GM12891 (cell line): ENCODE measurements around the gene LAMP2.

ENCODE experiments used
- PAX5 ChIP-seq: IDR thresholded peaks from 2 replicates; pipeline ENCODE4 v1.6.1; 2011; ENCODE audit warnings: low read length, moderate library complexity, mild to moderate bottlenecking; ENCODE audit not compliant: insufficient read depth, severe bottlenecking
- POLR2A ChIP-seq: IDR thresholded peaks from 2 replicates; pipeline ENCODE4 v1.6.1; 2011; ENCODE audit warnings: low read depth, low read length, control low read depth
- POLR2AphosphoS5 ChIP-seq: IDR thresholded peaks from 2 replicates; pipeline ENCODE4 v1.6.1; 2011; ENCODE audit warnings: low read depth, low read length, control low read depth
- SPI1 ChIP-seq: IDR thresholded peaks from 2 replicates; pipeline ENCODE4 v1.6.1; 2011; ENCODE audit warnings: low read depth, low read length, control low read depth
- TAF1 ChIP-seq: IDR thresholded peaks from 2 replicates; pipeline ENCODE4 v1.6.1; 2011; ENCODE audit warnings: low read depth, low read length, control low read depth

DNA sequence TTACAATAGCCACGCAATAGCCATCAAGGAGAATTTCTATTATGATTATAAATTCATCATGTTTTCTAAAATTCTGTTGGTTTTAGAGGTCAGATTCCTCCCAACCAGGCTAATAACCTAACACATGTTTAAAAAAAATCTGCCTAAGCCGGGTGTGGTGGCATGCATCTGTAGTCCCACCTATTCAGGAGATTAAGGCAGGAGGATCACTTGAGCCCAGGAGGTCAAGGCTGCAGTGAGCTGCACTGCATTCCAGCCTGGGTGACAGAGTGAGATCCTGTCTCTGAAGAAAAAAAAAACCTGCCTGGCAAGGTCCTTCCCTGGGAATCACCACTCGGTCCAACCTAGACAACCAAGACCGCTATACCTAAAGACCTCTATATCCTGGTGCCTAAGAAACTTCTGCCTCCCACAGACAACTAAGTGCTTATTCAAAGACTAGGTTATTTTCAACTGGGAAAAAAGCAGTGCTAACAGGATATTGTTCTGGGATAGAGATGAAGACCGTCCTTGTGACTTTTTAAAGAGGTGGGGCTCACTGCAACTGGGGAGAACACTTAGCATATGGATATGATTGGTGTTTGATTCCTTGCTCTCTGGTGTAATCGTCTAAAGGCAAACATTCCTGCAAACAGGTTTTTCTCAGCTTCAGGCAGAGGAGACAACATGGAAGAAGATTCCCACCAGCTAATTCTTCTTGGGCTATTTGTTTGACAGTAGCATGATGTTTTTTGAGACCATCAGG, 89.0 kb downstream of the LAMP2 start:
- TF ChIP-seq TAF1 (no peak), POLR2AphosphoS5 (no peak), POLR2A (no peak), PAX5 (no peak), SPI1 (no peak)
